OCI-LY1 (cell line): ENCODE data around the gene TMBIM4.

Source experiments
- CTCF ChIP-seq: fragments of 200-600 bp; sonication (generic), shearing (Covaris generic); IDR thresholded peaks from 2 replicates; pipeline ENCODE4 v1.5.1; 2017; ENCODE audit warnings: mild to moderate bottlenecking, antibody characterized with exemption, low read length, moderate library complexity, mixed read lengths
- EZH2 ChIP-seq: fragments of 200-600 bp; sonication (generic), shearing (Covaris generic); IDR thresholded peaks from 2 replicates; pipeline ENCODE4 v1.8.0; 2017; ENCODE audit warnings: borderline replicate concordance, mixed run types, mild to moderate bottlenecking, antibody characterized with exemption, low read length, moderate library complexity, mixed read lengths

- TF ChIP-seq CTCF (no peak), EZH2 (no peak)
Observed at GRCh38 chr12:66118240-66118891, 51.4 kb downstream of the TMBIM4 start.
